IPS-18c (cell line): Measurements from ENCODE around the gene ILK.

Source experiments
- H3K4me3 ChIP-seq: 2 replicates; pipeline ENCODE4 v1.7.0; 2013; ENCODE audit warnings: low read depth, mild to moderate bottlenecking, low read length, moderate library complexity; ENCODE audit not compliant: insufficient read depth
- H3K9me3 ChIP-seq: one replicate; pipeline ENCODE4 v1.6.1; 2013; ENCODE audit warnings: mild to moderate bottlenecking, low read length, moderate library complexity; ENCODE audit not compliant: control insufficient read depth, insufficient read depth

The ILK gene

DNA sequence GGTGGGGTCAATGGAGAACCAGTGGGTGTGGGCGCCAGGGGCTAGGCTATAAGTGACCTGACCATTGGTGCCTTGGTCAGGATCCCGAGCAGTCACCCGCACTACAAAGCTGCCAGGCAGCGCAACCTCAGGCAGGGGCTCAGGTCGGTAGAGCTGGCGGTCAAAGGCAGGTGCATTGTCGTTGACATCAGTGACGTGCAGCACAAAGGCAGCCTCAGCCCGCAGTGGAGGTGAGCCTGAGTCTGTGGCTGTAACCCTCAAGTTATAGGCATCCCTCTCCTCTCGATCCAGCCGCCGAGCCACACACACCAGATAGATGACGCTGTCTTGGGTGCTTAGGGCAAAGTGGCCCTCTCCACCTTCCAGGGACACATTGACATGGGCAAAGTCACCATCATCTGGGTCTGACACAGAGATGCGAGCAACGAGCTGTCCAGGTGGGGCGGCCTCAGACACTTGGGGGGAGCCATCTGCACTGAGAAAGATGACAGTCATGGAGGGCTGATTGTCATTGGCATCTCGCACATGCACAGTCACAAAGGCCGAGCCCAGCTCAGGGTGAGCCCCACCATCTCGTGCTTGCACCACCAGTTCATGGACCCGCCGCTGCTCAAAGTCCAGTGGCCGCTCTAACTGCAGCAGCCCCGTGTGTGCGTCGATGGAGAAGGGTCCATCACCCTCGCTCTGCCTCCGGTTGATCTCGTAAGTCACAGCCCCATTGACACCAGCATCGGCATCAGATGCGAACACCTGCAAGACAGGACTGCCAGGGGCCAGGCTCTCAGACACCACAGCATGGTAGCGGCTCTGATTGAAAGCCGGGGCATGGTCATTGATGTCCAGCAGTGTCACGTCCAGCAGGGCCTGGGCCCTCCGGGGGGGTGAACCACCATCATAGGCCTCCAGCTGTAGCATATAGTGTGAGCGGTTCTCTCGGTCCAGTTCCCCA, 36.7 kb downstream of the ILK start:
- Histone ChIP-seq H3K9me3 (no peaks in the 10 kb centered on the region), H3K4me3 (no peak overlapping the region)

DNA sequence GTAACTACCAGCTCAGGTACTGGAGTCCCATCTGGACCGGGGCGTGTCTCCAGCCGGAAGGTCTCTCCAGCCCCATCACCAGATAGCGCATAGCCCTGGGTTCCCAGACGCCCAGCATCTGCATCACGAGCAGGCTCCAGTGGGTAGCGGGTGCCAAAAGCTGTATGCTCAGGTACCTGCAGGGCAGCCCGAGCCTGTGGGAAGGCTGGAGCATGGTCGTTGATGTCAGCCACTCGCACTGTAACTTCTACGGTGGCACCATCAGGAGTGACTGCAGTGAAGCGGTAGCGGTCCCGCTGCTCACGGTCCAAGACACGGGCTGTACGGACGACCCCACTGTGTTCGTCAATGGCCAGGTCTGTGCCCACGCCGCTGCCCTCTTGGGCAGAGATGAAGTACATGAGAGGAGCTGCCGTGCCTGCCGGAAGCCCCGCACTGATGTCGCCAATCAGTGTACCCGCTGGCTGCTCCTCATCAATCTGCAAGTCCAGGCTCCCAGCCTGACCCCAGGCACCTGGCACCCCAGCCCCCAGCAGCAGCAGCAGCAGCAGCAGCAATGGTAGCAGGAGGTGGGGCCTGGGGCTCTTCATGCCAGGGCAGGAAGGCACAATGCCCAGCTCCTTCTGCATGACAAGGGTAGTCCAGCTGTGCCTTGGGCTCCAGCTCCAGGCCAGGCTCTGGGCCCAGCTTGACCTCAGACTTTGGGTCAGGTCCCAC, 37.6 kb downstream of the ILK start:
- no peaks in the 10 kb centered on the region for H3K9me3 ChIP-seq
- H3K4me3 ChIP-seq = no peak overlapping the region

DNA sequence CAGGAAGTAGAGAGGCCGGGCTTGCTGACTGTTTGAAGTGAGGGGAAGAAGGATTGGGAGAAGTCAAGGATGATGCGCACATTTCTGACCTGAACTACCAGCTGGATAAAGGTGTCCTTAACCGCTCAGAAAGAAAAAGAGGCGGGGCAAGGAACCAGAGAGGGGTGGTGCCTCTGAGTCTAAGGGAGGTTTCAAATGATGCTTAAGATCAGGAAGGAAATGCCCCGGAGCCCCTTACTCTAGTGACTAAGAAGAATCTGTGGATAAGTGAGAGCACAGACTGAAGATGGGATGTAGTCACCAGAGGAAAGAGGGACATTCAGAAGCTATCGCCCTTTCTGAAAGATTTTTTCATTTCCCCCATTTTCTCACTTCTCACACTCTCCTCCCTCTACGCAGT, 39.4 kb downstream of the ILK start:
- no peaks in the 10 kb centered on the region for H3K9me3 ChIP-seq
- no peak overlapping the region for H3K4me3 ChIP-seq

DNA sequence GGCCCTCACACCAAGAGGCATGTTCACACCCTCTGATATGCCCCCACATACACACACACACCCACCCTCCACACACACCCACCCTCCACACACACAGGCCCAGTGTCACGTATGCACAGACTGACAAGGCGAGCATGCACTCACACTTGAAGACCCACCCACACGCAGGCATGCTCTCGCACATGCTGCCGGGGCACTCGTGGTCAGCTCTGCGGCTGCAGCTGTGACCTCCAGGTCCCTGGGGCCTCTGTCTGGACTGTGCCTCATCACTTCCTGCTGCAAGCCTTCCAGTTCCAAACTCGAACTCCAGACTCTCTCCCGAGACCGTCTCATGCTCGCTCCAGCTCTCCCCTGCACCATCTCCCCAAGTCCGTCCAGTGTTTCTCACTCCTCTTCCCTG, 42.5 kb downstream of the ILK start:
- no peak overlapping the region for H3K4me3 ChIP-seq
- no peaks in the 10 kb centered on the region for H3K9me3 ChIP-seq

DNA sequence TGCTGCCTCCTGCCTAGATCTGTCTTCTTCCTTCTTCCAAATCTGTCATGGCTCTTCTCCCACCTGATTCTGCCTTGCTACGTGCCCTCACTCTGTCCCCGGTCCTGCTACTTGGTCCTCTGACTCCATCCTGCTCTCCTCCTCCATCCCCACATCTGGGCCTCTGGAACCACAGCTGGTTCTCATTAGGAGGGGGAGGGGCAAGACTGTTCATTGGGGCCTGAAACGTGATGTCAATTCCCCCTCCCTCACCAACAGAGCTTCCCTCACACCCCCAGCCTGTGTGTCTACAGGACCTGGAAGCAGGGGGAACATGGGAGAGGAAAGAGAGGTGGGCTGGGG, 43.0 kb downstream of the ILK start:
- no peak overlapping the region for H3K4me3 ChIP-seq

DNA sequence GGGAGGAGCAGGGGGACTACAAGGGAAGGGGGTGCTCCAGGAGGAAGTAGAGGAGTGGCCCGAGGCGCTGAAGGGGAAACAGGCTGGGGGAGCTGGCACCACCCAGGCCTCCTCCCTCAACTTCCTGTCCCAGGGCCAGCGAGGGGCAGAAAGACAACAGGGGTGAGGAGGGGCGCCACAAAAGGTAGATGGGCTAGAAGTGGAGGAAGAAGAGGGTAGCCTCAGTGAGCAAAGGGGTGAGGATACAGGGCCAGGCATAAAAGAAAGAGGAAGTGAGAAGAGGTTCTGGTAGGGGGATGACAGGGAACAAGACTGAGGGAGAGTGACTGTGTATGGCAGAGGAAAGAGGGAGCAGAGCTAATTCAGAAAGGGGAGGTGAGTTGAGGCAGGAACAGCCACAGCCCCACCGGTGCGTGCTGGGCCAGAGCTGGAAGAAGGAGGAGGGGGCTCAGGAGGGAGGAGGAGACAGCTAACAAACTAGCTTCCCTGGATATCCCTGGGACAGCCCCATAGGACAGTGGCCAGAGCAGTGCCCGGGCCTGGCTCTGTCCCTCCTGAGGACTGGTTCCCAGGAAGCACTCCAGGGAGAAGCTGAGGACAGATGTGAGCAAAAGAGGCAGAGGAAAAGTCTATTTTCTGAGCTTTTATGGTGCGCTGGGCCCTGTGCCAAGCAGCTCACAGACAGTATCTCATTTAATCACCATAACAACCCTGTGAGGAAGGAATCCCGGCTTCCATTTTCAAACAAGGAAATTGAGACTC, 43.5 kb downstream of the ILK start:
- no peaks in the 10 kb centered on the region for H3K9me3 ChIP-seq
- H3K4me3 ChIP-seq = no peak overlapping the region

More for the DNA sequence above, 43.0 kb downstream of the ILK start:
- H3K9me3 ChIP-seq = no peaks in the 10 kb centered on the region

DNA sequence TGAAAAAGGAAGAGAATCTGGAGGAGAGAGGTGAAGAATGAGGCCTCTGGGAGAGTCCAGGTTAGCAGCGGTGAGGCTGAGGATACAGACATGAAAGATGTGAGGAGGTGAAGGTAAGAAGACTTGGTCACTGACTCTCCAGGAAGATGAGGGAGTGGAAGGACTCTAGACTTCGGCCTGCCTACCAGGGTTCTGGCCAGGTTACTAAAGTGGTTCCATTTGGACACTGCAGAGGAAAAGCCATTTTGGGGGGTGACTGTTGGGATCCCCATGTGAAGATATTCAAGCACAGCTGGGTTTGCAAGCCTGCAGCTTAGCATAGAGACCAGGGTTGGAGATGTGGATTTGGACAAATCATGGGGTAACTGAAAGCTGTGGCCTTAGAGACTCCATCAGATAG, 44.3 kb downstream of the ILK start:
- no peaks in the 10 kb centered on the region for H3K9me3 ChIP-seq
- H3K4me3 ChIP-seq = no peak overlapping the region

DNA sequence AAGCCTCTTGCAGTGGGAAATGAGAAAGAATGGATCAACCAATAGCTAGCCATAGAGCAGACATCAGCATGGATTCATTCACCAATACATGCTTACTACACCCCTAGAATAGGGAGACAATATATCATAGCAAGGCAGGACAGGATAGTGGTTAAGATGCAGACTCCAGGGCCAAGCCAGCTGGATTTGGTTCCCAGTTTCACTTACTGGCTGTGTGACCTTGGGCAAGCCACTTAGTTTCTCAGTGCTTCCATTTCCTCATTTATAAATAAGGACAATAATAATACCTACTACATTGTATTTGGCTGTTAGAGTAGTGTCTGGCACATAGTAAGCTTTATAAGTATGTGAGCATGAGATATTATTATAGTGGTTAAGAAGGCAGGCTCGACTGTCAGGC, 44.9 kb downstream of the ILK start:
- Histone ChIP-seq H3K9me3 (no peaks in the 10 kb centered on the region), H3K4me3 (no peak overlapping the region)

DNA sequence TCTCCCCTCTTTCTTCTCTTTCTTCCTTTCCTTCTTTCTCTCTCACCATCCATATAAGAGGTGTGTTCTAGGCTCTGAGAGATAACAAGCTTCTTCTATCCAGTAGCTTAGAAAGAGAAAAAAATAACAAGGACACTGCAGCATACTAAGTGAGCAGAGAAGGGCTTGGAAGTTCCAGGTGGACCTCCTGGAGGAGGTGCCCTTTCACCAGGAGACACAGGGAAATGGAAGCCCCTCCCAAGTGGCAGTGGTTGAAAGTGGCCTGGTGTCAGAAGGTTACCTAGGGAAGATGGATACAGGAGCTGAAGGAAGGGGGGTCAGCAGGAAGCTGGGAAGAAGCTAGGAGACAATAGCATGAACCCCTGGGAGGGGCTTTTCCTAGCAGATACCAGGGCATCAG, 46.5 kb downstream of the ILK start:
- H3K9me3 ChIP-seq = no peaks in the 10 kb centered on the region
- H3K4me3 ChIP-seq = no peak overlapping the region

DNA sequence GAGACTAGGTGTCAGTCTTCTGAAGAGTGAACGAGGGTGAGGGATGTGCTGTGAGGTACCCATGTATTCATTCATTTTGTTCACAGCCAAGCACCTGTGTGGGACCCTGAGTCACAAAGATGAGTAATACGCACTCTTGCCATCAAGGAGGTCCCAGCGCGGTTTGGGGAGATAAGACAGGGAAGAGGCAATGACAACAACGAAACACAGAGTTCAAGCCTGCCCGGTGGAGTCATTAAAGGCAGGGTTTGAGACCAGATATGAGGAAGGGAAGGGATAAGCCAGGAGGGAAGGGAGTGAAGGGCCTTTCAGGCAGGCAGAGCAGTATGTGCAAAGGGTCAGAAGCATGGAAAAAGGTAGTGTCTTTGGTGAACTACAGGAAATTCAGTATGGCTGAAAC, 47.4 kb downstream of the ILK start:
- Histone ChIP-seq H3K9me3 (no peaks in the 10 kb centered on the region), H3K4me3 (no peak overlapping the region)

DNA sequence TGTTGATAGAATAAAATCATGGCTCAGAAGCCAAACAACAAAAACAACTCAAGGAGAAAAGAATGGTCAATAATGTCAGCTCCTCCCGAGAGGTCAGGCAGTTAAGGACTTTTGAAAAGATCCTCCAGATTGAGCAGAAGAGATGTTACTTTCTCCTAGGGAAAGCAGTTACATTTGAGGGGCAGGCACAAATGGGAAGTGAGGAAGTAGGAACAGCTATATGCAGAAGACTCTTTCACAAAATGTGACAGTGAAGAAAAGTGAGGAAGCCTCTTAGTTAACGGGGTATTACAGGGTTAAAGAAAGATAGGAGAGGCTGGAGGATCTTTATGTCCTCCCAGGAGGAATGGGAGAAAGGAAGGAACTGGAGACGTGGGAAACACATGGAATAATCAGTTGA, 48.6 kb downstream of the ILK start:
- Histone ChIP-seq H3K9me3 (no peaks in the 10 kb centered on the region), H3K4me3 (no peak overlapping the region)

DNA sequence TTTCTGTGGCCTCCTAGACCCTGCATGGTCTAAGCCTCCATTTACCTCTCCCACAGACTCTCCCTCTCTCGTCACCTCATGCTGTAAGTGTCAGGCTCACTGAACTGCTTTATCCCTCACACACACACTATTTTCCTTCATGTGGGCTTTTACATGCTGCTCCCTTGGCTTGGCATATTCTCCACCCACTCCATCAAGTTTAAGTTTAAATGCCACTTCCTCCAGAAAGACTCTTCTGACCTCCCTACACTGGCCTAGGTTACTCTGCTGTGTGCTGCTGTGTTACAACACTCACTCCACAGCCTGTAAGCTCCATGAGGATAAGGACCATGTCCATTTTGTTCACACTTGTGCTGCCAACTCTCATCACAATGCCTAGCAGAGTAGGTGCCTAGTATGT, 49.5 kb downstream of the ILK start:
- no peak overlapping the region for H3K4me3 ChIP-seq
- H3K9me3 ChIP-seq = no peaks in the 10 kb centered on the region

DNA sequence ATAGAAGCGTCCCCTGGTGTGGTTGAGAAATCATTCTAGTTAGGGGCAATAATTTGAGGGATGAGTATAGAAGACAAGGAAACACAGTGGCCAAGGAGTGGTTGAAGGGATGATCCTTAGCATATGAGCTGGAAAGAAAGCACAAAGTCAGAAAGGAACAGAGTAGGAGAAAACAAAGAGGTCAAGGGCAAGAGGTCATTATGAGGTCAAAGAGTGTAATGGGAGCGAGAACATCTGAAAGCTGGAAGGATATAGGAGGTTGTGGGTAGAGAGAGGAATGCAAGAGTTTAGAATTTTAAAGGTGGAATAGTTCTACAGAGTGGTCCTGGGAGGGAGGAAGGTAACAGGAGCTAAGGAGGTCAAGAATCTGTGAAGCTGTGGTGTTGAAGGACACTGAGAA, 50.1 kb downstream of the ILK start:
- Histone ChIP-seq H3K4me3 (no peak overlapping the region), H3K9me3 (no peaks in the 10 kb centered on the region)

DNA sequence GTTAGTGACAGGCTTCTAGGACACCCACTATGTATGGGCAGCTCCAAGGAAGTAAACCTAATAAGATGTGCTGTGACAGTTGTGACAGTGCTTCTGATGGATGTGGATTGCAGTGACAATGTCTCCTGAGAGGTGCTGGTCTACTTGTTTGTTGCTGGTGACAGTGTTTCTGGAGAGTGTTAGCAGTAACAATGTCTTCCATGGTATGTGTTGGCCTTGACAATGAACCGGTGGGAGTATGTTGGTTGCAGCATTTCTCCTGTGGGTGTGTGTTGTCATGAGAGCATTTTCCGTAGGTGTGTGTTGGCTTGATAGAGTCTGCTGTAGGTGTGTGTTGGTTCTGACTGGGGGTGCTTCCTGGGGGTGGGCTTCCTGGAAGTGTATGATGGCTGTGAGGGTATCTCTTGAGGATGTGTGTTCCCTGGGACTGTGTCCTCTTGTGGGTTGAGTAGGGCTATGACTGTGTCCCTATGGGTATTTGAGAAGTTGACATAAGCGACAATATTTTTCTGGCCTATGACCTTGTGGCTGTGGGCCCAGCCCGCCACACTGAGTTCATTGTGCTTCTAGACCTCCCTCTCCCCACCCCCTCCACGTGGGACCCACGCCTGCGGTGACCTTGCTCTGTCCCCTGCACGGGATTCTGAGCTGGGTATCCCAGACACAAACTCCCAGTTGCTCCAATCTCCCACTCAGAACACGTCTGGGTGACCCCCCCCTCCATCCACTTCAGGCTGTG, 50.9 kb downstream of the ILK start:
- Histone ChIP-seq H3K4me3 (peak overlapping the region; percentile 66), H3K9me3 (no peaks in the 10 kb centered on the region)

DNA sequence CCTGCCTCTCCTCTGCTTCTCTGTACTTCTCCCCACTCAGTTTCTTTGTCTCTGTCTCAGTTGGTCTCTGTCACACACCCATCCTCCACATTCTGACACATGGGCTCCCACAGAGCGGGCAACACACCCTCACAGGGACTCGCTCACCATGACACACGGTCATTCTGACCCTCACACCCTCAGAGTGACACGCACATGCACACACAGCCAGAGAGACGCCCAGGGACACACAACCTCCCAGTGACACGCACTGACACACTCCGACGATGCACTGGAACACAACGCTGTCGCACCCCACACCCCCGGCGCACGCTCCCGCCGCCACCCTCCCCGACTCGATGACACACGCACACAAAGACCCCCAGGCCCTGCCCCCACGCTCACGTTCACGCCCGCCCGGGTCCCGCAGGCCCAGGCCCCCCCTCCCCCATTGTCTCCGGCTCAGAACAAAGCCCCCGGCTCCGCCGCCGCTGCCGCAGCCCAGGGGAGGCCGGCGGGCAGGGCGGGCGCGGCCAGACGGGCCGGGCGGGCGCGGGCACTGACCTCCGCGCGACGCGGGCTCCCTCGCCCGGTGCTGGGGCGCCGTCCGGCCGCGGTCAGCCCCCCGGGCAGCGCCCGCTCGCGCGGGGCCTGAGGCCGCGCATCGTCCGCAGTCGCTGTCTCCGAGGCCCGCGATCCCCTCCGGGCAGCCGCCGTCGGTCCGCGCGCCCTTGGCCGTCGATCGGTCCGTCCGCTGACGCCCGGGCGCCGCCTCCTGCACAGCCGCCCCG, 51.6 kb downstream of the ILK start:
- Histone ChIP-seq H3K4me3 (peak overlapping the region; percentile 66), H3K9me3 (no peaks in the 10 kb centered on the region)

DNA sequence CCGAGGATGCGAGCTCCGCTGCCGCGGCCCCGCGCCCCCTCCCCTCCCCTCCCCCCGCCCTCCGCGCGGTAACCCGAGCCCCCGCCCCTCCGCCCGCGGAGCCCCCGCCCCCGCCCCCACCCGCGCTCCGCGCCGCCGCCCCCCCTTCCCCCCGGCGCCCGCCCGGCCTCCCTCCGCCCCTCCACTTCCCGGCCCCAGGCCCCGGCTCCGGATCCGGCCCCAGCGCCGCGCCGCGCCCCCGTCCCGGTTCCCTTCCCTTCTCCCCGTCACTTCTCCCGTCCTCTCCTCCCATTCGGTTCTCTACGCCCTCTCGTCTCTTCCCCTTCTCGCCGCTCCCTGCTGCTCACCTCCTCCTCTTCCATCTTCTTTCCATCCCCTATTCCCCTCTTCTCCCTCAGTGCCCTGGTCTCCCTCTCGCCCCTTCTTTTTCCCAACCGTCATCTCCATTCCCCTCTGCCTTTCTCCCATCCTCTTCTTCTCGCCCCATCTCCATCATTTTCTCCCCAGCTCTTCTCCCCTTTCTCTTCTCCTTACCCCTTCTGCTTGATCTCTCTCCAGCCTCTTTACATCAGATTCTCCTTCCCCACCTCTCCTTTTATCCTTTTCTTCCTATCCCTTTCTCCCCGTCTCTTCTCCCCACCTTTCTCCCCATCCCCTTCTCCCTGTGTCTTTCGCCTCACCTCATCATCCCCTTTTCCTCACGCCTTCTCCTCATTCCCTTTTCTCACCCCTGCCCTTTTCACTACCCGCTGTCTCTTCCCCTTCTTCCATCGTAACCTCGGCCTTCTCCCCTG, 52.4 kb downstream of the ILK start, which contains the start of gene DCHS1:
Gene DCHS1, minus strand, starts transcription at position 20 of the 794 bp plus-strand sequence. CDS start 14,196 bp downstream, outside the sequence.
- H3K9me3 ChIP-seq = no peaks in the 10 kb centered on the region
- peak within 1 kb of the TSS; percentile 68 for H3K4me3 ChIP-seq
